ENCODE results near the gene RGS9.
"Not testable (repeated sequence)": the region's sequence is repeated elsewhere in the genome, so short reads cannot be mapped to it uniquely, and the experiment has no call there.

RGS9 gene

GRCh38 chr17:65158041-65158440 is 20.9 kb downstream of the RGS9 start:
- no peak for DNase-seq

GRCh38 chr17:65158622-65159021 is 21.5 kb downstream of the RGS9 start:
- DNase-seq: no peak

DNA sequence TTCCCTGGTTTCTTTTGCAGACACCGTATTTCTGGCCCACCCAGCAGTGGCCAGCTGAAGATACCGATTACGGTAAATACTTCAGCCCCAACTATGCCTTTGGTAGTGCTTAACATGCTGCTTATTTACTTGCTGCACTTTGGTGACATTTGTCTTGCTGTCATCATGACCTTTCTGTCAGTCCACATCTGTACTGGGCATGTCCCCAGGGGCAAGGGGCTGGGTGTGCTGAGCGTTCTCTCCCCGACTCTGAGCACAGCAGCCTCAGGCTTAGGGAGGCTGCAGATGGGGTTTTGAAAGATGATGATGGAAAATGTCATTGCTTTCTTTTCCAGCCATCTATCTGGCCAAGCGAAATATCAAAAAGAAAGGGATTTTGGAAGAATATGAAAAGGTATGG is 23.3 kb downstream of the RGS9 start:
- DNase-seq: no peak

DNA sequence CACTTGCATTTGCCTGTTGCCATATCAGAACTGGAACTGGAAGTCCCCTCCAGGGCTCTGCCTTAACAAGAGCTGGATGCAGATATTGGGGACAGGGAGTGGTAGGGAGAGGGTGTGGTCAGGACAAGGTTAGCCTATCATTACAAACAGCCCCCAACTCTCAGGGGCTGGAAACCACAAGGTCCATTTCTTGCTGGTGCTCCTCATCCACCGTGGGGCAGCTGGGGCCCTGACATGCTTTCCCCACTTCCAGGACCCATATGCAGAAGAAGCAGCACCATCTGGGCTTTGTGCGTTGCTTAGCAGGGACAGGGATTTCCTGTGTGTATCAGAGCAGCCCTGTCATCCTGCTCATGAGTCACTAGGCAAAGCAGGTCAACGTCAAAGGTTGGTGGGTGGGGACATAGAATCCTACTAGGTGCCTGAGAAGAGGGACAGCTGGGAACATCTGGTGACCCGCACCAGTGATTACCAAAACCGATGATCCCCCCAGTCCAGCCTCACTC is 26.9 kb downstream of the RGS9 start:
- no peak for DNase-seq

- DNase-seq: no peak
Measured at GRCh38 chr17:65166787-65167186, 29.6 kb downstream of the RGS9 start.

DNA sequence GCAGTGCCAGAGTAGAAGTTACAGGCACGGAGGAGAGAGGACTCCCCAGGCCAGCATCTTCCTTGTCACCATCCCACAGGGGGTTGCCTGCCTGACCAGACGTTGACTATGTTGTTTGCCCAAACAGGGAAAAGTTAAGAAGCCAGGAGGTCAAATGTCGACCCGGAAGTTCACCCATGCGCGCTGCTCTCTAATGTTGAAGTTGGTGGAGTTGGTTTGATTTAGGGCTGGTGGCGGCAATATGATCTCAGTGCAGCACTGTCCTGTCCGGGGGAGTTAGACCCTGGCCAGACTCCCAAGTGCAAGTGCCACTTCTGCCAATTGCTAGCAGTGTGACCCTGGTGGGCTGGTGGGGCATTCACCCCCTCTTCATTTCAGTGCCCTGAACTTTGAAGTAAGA is 30.4 kb downstream of the RGS9 start:
- DNase-seq: no peak

DNA sequence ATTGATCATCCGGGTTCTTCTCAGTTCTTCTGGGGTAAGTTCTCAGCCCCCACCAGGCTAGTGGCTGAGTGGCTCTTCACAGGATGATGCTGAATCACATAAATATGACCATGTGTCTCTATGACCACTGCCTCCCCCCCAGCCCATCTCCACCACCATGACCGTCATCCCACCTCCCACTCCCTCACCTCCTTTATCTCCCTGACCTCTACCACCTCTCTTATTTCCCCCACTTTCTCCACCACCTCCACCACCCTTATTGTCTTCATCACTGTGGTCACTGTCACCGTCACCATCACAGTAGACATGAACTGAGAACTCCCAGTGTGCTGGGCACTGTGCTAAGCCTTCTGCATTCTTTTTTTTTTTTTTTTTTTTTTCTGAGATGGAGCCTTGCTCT is 32.5 kb downstream of the RGS9 start:
- DNase-seq: no peak

DNA sequence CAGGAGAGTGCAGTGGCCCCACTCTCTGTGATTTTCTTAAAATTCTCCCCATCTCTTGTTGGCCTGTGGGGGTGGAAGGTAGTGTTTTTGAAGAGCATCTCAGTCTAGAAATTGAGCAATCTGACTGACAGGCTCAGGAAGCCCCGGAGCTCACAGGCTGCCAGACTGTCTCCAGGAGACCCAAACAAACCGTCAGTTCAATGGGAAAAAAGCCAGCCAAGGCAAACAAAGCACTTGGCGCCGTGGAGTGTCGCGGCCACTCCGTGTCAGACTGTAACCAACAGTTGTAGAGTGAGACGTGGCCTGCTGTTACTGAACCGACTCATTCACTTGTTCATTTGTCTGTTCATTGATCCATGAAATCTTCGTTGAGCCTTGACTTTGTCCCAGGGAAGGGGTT is 33.7 kb downstream of the RGS9 start:
- DNase-seq: no peak

GRCh38 chr17:65171752-65172151 is 34.6 kb downstream of the RGS9 start:
- peak; percentile 21 for DNase-seq

DNA sequence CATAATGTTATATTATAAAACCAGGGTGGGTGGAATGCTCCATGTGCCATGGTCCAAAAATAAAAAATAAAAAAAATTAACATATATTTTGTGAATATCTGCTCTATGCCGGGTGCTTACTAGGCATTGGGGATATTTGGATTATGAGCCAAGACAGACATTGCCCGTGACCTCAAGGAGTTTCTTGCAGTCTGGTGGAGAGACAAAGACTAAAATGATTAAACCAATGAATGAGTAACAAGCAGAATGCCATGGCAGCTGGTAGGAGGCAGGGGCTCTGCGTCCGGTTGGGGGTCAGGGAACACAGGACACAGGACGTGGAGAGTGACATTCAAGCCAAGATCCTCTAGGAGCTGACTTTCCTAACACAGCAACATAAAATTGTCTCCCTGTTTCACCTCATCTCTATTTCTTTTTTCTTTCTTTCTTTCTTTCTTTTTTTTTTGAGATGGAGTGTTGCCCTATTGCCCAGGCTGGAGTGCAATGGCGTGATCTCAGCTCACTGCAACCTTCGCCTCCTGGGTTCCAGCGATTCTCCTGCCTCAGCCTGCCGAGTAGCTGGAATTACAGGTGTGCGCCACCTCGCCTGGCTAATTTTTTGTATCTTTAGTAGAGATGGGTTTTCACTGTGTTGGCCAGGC is 35.4 kb downstream of the RGS9 start:
- DNase-seq: no peak

DNA sequence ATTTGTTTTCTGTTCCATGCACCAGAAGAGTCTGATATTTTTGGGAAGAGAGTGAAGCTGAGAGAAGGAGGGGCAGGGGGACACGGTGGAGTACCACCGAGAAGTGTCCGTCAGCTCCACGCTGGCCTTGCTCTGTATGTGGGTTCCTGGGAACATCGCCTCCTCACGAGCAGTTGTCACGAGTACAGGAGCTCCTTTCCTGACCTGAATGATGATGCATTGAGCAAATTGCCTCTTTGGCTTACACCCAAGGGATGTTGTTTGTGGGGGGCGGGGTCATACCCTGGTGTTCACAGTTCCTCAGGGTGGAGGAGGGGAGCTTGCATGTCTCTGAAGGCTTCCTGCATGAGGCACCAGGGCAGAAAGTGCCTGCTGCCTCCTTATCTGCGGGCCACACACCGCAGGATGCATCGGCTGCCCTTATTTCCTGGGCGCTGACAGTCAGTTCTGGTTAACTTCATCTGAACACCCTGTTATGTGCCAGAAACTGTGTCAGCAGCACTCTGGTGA is 36.2 kb downstream of the RGS9 start:
- peak; percentile 89 for DNase-seq

- DNase-seq: no peak
Measured at GRCh38 chr17:65173976-65174683, 37.0 kb downstream of the RGS9 start.

- no peak for DNase-seq
Measured at GRCh38 chr17:65174974-65175373, 37.8 kb downstream of the RGS9 start.

- DNase-seq: no peak
Measured at GRCh38 chr17:65175952-65176351, 38.8 kb downstream of the RGS9 start.

- DNase-seq: no peak
Measured at GRCh38 chr17:65176646-65177409, 39.7 kb downstream of the RGS9 start.

GRCh38 chr17:65177901-65178300 is 40.7 kb downstream of the RGS9 start:
- peak; percentile 19 for DNase-seq

DNA sequence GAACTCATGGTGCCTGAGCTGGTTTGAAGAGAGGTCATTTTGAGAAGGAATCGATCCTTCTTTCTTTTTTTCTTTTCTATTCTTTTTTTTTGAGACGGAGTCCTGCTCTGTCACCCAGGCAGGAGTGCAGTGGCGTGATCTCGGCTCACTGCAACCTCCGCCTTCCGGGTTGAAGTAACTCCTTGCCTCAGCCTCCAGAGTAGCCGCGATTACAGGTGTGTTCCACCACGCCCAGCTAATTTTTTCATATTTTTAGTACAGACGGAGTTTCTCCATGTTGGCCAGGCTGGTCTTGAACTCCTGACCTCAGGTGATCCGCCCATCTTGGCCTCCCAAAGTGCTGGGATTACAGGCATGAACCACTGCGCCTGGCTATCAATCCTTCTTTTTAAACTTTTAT is 43.1 kb downstream of the RGS9 start:
- DNase-seq: not testable (repeated sequence)

GRCh38 chr17:65180752-65181236 is 43.6 kb downstream of the RGS9 start:
- DNase-seq: not testable (repeated sequence)

GRCh38 chr17:65181237-65182061 is 44.3 kb downstream of the RGS9 start:
- DNase-seq: no peak

DNA sequence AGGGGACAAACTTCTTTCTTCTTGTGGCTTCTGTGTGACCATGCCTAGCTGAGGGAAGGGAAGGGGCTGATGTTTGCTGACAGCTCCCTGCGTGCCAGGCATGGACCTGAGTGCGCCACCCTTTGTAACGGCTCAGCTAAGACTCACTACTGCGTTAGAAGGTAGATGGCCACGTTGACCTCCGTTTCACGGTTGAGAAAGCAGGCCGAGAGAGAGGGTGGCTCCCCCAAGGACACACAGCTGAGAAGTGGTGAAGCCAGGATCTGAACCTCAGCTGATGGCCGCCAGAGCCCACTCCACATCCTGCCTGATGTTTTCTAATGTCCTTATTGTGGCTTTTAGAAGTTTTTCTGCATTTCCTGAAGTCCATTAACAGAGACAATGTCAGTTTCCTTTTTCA is 45.1 kb downstream of the RGS9 start:
- no peak for DNase-seq

- no peak for DNase-seq
Measured at GRCh38 chr17:65183736-65184135, 46.6 kb downstream of the RGS9 start.

DNA sequence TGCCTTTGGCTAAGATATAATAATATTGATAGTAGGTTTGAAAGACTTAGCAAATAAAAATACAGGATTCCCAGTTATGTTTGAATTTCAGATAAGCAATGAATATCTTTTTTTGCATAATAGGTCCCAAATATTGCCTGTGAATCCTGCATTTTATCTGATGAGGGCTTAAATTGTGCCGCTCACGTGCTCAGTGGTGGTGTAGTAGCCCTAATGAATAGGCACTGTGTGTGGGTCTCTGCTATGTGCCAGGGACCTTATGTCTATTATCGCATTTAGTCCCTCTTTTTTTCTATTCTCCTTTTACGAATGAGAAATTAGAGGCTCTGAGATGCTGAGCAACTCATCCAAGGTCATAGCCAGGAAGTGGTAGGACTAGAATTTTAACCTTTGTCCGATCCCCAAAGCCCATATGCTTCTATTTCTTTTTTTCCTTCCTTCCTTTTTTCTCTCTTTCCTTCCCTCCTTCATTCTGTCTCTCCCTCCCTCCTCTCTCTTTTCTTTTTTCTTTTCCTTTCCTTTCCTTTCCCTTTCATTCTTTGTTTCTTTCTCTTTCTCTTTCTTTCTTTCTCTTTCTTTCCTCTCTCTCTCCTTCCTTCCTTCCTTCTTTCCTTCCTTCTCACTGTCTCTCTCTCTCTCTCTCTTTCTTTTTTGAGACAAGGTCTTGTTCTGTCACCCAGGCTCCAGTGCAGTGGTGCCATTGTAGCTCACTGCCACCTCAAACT is 47.2 kb downstream of the RGS9 start:
- DNase-seq: no peak

Data from OCI-M1 (cell line).